NK-92 (cell line): ENCODE measurements around the gene MTRF1.

Experiments
- DNase-seq: peaks from one replicate; lab custom pipeline; 2025; ENCODE audit not compliant: unreplicated experiment; lab: John Stamatoyannopoulos, UW

The MTRF1 gene, protein sequence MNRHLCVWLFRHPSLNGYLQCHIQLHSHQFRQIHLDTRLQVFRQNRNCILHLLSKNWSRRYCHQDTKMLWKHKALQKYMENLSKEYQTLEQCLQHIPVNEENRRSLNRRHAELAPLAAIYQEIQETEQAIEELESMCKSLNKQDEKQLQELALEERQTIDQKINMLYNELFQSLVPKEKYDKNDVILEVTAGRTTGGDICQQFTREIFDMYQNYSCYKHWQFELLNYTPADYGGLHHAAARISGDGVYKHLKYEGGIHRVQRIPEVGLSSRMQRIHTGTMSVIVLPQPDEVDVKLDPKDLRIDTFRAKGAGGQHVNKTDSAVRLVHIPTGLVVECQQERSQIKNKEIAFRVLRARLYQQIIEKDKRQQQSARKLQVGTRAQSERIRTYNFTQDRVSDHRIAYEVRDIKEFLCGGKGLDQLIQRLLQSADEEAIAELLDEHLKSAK

DNA sequence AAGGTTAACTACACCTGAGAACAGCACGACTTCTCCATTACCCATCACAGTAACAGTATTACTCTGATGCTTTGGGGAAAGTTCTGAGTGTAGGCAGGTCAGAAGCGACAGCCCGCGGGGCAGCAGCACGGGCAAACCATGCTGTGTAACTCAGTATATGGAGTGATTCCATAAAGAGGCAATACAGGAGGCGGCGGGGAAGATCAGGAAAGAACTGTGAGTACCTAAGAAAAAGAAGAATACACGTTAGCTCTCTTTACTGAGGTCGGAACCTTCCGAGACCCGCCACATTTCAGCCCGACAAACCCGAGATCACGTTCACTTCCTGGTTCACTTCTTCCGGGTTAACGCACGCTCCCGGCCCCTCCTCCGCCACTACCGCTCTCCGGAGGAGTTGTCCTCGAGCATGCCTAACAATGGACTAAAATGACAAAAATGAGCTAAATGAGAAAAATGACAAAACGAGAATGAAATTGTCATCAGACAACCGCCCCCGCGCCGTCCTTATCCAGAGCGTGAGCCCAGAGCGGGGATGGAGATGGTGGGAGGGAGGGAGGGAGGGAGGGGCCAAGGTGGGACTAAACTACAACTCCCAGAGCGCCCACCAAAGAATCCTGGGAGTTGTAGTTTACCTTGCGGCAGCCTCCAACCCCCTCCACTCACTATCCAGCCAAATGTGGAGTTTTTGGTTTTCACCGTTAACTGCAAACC is at the start of gene MTRF1:
MTRF1 (minus strand) TSS at position 316 of the 711 bp plus-strand sequence. CDS start 2,669 bp downstream, outside the sequence.
- DNase-seq: no peak

DNA sequence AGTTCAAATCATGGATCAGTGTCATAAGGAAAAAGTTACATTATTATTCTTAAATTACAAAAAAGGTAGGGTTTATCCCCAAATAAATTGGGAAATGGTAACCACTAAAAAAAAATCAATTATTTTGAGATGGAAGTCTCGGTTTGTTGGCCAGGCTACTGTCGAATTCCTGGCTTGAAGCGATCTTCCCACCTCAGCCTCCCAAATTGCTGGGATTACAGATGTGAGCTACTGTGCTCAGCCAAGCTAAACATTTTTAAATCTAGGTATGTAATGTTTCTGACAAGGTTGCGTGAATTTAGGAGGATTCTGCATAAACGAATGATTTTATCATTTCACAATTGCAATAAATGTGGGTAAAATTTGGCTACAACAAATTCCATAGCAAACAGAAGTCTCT is 49.7 kb upstream of the MTRF1 start:
- no peak for DNase-seq

DNA sequence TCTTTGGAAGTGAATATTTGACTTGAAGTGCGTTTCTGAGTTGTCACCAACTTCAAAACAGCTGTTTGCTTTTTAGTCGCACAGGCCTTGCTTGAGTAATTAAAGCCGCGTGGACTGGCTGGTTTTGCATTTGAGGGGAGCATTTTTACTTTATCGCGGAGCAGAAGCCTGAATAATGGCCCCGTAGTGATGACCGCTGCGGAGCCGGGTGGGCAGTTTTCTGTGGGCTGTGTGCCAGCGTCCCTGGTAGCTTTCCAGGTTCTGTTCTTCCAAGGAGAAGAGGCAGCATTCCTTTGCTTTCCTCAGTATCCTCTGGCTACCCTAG is 48.8 kb upstream of the MTRF1 start:
- no peak for DNase-seq

- no peak for DNase-seq
Measured at GRCh38 chr13:41311406-41312175, 48.2 kb upstream of the MTRF1 start.

- DNase-seq: peak; percentile 54
Measured at GRCh38 chr13:41310963-41311405, 47.6 kb upstream of the MTRF1 start, which contains the start of gene NAA16. NAA16 (plus strand) TSS chr13:41311267; CDS start chr13:41311529, 262 bp downstream.

GRCh38 chr13:41307884-41308640 is 44.7 kb upstream of the MTRF1 start:
- DNase-seq: no peak

DNA sequence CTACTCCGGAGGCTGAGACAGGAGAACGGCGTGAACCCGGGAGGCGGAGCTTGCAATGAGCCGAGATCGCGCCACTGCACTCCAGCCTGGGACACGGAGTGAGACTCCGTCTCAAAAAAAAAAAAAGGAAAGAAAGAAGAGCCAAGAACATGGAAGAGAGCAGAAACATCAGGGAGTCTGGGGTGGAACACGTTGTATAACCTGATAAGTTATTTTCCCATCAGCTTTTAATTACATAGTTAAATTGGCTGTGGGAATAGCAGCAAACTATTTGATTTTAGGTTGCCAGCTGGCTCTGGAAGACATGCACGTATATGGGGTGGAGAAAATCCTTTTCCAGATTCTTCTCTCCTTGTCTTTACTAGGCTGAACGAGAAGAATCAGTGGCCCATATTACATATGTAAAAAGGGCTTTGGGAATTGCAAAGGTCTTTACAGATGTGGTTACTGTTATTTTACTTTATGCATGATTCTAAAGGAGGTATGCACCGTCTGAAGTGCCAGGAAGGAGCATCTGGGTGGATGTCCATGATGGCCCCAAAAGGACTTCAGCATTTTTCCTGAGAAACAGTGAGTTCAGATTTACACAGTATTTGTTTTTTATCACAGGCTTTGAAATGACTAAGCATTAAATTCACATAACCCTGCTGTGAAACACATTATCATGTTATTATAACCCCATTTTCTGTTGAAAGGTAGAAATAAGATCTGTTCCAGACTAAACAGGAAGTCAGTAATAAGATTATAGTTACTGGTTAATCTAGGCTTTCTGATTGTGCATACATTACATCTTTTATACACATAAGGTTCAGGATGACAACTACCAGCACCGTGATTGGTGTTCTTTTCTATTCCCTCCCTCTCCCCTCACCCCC is 43.1 kb upstream of the MTRF1 start:
- DNase-seq: no peak

DNA sequence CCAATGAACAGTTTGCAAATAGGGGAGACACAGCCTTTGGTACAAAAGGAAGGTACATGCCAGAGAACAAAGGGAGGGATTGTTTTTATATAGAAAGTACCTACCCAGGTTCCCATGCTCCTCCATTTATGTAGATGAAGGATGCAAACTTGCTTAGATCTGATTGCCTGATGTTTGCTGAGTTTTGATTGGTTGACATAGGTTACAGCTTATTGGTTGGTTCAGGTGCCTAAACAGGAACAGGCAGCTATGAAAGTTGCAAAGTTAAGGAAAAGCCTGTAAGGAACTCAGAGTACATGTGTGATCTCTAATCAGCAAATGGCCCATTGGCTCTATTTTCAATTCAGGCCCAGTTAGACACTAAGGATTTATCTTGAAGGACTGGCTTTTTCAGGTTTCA is 41.2 kb upstream of the MTRF1 start:
- DNase-seq: no peak

- DNase-seq: no peak
Measured at GRCh38 chr13:41302743-41303142, 39.4 kb upstream of the MTRF1 start.

- DNase-seq: no peak
Measured at GRCh38 chr13:41299316-41300094, 36.1 kb upstream of the MTRF1 start.

GRCh38 chr13:41296879-41297646 is 33.7 kb upstream of the MTRF1 start:
- DNase-seq: no peak

DNA sequence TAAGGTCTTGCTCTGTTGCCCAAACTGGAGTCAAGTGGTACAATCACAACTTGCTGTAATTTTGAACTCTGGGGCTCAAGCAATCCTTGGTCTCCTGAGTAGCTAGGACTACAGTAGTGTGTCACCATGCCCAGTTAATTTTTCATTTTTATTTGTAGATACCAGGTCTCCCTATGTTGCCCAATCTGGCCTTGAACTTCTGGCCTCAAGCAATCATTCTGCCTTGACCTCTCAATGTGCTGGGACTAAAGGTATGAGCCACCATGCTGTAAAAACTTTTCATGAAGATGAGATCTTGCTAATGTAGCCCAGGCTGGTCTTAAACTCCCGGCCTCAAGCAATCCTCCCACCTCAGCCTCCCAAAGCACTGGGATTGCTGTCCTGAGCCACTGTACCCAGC is 32.6 kb upstream of the MTRF1 start:
- DNase-seq: no peak

GRCh38 chr13:41294914-41295313 is 31.5 kb upstream of the MTRF1 start:
- no peak for DNase-seq

DNA sequence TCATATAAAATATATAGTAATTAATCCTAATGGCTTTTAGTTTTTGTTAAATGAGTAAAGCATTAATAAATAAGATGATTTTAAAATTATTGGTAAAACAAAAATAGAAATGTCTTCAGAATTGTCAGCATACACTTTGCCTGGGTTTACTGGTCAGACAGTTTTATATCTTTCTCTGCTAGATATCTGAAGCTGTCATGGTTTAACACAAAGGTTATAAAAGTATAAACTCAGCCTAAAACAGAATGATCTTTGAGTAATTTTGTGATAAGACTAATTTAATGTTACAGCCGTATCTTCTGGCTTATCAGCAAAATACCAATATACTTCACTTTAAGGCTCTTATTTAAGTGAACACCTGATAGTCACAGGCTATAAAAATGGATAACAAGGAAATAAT is 29.9 kb upstream of the MTRF1 start:
- no peak for DNase-seq

- no peak for DNase-seq
Measured at GRCh38 chr13:41291246-41291645, 27.9 kb upstream of the MTRF1 start.

DNA sequence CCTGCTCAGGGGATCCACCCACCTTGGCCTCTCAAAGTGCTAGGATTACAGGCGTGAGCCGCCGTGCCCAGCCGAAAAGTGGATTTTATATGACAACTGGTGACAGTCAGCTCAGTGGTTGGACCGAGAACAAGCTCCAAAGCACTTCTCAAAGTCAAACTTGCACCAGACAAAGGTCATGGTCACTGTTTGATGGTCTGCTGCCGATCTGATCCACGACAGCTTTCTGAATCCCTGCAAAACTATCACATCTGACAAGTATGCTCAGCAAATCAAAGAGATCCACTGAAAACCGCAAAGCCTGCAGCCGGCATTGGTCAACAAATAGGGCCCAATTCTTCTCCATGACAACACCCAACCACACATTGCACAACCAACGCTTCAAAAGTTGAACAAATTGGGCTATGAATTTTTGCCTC is 26.1 kb upstream of the MTRF1 start:
- DNase-seq: no peak

DNA sequence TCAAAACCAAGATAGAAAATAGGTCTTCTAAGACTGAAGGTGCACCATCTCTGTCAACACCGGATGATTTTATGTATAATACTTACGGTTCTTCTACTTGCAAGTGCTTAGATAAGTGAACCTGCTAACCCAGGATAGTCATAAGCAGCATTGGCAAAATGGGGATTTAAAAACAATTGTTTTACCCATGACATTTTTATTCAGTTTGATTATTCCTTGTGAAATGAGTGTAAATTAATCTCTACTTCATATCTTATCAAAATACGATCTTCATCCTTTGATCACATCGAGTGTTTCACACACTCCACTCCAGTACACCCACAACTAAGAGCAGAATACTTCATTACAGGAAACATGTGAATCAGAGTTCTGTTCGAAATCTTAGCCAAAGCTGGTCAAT is 23.0 kb upstream of the MTRF1 start:
- DNase-seq: no peak
